Gastroesophageal sphincter (tissue), 3 donors: ENCODE data around the gene SNED1.

Source experiments
- POLR2A ChIP-seq, 2 donors: fragments of 450-650 bp; IDR thresholded peaks; one replicate each; pipeline ENCODE4 v1.6.1; 2017; ENCODE audit warnings: antibody characterized with exemption in 2 of 2, mild to moderate bottlenecking in 2 of 2, moderate library complexity in 1 of 2
- TF ChIP-seq, protein P1 (sequence below), 4 experiments: fragments of 200-600 bp in 2 of 4; fragments of 450-650 bp in 2 of 4; sonication (generic) in 1 of 4; IDR thresholded peaks; one replicate each; pipeline ENCODE4 v1.5.1; 2017 to 2019; ENCODE audit warnings: antibody characterized with exemption in 4 of 4, mild to moderate bottlenecking in 2 of 4, moderate library complexity in 2 of 4

DNA sequence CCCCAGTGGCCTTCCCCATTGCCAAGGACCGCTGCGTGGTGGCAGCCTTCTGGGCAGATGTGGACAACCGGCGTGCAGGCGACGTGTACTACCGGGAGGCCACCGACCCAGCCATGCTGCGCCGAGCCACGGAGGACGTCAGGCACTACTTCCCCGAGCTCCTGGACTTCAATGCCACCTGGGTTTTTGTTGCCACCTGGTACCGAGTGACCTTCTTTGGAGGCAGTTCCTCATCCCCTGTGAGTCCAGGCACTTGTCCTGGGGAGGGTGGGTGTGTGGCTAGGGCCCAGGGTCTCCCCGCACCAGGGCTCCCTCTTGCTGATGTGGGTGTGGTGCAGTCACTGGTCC is 31.9 kb downstream of the SNED1 start:
- TF ChIP-seq, protein P1, sequence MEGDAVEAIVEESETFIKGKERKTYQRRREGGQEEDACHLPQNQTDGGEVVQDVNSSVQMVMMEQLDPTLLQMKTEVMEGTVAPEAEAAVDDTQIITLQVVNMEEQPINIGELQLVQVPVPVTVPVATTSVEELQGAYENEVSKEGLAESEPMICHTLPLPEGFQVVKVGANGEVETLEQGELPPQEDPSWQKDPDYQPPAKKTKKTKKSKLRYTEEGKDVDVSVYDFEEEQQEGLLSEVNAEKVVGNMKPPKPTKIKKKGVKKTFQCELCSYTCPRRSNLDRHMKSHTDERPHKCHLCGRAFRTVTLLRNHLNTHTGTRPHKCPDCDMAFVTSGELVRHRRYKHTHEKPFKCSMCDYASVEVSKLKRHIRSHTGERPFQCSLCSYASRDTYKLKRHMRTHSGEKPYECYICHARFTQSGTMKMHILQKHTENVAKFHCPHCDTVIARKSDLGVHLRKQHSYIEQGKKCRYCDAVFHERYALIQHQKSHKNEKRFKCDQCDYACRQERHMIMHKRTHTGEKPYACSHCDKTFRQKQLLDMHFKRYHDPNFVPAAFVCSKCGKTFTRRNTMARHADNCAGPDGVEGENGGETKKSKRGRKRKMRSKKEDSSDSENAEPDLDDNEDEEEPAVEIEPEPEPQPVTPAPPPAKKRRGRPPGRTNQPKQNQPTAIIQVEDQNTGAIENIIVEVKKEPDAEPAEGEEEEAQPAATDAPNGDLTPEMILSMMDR (IDR thresholded peaks at IDR 0.05), result no peak
- TF ChIP-seq POLR2A (IDR thresholded peaks at IDR 0.05), result no peak
